ENCODE data around the gene ALKBH7.
"Not testable (repeated sequence)": the region's sequence is repeated elsewhere in the genome, so short reads cannot be mapped to it uniquely, and the experiment has no call there.

The ALKBH7 gene

DNA sequence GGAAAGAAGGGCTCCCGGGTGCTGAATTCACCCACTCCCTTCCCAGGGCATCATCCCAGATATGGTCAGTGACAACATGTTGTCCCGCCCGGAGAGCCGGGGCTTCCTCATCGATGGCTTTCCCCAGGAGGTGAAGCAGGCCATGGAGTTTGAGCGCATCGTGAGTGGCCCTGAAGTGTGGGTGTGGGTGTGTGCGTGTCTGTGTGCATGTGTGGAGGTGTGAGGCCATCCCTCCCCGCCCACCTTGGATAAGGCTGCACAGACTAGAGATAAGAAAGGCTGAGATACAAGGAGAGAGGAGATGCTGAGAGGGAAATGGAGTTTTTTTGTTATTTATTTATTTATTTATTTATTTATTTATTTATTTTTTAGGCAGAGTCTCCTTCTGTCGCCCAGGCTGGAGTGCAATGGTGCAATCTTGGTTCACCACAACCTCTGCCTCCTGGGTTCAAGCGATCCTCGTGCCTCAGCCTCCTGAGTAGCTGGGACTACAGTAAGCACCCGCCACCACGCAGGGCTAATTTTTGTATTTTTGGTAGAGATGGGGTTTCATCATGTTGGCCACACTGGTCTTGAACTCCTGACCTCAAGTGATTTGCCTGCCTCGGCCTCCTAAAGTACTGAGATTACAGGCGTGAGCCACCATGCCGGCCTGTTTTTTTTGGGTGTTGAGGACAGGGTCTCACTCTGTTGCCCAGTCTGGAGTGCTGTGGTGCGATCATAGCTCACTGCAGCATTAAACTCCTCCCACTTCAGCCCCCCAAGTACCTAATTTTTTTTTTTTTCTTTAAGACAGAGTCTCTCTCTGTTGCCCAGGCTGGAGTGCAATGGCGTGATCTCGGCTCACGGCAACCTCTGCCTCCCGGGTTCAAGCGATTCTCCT lies 27.7 kb downstream of the ALKBH7 start:
- DNase-seq (ENCODE audit: low read depth) = not testable (repeated sequence)

DNA sequence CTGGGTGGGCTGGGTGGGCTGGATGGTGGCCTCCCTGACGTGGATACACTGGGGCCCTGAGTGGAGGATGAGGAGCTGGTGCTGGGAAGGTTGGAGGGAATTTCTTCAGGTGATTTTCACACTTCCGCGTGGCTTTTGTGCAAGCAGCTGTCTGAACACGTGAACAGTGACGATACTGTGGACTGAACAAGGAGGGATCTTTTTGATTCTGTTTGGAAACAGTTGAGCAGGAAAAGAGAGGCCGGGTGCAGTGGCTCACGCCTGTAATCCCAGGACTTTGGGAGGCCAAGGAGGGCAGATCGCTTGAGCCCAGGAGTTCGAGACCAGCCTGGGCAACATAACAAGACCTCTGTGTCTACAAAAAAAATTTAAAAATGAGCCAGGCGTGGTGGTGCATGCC lies 29.5 kb downstream of the ALKBH7 start:
- no peak for DNase-seq (ENCODE audit: low read depth)

DNA sequence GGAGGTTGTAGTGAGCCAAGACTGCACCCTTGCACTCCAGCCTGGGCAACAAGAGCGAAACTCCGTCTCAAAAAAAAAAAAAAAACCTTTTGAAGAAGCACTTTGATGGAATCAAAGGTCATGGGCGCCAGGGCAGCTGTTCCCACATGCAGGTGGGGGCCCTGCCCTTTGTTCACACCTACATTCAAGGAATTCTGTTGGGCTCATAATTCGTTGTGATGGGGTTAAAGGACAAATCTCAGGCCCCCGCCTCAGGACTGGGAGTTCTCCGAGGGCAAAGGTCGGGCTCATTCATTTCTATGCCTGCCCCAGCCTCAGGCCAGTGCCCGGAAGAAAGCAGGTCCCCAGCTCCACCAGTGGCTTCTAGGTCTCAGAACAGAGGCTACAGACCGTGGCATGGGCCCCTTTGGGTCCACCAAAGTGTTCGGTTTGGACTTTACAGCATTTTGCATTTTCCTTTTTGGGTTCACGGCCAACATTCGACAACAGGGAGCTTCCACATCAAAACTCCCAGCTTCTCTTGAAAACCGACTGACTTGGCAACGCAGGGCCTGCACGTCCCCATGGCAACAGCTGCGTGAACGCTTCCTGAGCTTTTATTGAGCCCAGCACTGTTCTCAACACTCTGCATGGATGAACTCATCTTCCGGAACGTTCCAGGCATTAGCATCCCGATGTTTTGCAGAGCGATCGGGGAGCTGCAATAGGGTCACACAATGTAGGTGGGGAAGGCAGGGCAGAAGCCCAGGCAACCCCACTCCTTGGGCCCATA lies 30.4 kb downstream of the ALKBH7 start:
- DNase-seq (ENCODE audit: low read depth) = peak; percentile 27

- no peak for DNase-seq (ENCODE audit: low read depth)
Observed at GRCh38 chr19:6406401-6406800, 33.8 kb downstream of the ALKBH7 start.

DNA sequence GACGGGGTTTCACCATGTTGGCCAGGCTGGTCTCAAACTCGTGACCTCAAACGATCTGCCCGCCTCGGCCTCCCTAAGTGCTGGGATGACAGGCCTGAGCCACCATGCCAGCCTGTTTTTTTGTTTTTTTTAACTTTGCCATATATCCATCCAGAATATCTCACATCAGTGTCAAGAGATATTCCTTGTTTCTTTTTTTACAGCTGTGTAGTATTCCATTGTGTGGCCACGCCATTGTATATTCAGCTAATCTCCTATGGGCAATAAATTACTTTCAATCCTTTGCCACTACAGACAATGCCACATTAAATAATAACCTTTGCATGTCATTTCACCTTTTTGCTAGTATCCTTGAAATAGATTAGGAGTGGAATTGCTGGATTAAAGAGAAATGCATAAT lies 36.8 kb downstream of the ALKBH7 start:
- DNase-seq (ENCODE audit: low read depth) = no peak

DNA sequence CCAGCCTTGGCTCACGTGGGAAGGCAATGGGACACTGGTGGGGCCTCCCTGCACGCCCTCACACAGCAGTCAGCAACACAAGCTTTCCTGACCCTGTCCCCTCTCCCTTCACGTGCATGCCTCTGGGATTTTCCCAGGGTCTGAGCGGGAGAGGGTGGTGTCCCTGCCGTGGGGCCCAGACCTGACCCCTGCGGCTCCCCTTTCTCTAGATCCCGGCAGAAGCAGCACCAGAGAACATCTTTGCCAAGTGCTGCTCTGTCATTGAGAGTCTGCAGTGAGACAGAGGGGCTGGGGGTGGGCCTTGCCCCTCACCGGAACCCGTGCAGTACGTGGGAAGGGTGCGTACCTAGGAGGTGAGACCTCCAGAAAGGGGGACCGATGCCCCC lies 39.5 kb downstream of the ALKBH7 start:
- DNase-seq (ENCODE audit: low read depth) = no peak

DNA sequence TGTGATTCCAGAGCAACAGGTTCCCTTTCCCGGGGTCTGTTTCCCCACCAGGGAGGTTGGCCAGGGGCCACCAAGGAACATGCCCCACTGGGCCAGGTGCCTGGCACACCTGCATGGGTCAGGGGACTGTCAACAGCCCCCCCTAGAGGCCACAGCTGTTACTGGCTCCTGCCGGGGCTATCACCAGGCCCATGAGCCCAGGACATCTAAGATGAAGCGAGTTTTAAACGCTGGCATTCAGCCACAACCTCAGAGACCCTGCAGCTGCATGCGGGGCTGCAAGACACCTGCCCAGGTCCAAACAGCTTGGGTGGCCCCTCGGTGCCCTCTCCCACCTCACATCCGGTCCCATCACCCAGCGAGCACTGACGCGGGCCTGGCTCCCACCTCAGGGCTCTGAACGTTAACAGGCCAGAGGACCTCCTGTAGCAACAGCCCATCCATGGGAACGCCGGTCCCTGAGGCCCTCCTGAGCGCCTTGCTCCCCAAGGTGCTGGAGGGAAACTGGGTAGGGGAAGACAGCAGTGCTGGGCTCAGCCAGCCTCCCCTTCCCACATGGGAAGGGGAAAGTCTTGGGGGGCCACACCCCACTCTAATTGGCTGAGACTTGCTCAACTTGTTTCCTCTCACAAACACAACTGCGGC lies 40.0 kb downstream of the ALKBH7 start:
- no peak for DNase-seq (ENCODE audit: low read depth)

DNA sequence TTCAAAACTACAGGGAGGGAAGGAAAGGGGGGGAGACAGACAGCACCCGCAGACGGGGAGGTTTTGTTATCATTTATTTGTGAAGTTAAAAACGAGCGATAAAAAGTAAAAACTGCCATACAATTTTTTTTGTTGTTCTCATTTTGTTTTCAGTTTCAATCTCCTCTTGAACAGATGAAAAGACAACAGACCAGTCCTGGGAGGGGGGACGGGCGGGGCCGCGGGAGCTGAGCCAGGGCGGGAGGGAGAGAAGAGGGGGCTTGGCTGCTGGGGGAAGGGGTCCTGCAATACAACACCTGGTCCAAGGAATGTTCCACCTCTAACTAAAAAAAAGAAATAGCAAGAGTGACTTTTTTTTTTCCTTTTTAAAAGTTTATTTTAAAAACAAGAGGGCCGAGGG lies 40.7 kb downstream of the ALKBH7 start:
- DNase-seq (ENCODE audit: low read depth) = no peak

DNA sequence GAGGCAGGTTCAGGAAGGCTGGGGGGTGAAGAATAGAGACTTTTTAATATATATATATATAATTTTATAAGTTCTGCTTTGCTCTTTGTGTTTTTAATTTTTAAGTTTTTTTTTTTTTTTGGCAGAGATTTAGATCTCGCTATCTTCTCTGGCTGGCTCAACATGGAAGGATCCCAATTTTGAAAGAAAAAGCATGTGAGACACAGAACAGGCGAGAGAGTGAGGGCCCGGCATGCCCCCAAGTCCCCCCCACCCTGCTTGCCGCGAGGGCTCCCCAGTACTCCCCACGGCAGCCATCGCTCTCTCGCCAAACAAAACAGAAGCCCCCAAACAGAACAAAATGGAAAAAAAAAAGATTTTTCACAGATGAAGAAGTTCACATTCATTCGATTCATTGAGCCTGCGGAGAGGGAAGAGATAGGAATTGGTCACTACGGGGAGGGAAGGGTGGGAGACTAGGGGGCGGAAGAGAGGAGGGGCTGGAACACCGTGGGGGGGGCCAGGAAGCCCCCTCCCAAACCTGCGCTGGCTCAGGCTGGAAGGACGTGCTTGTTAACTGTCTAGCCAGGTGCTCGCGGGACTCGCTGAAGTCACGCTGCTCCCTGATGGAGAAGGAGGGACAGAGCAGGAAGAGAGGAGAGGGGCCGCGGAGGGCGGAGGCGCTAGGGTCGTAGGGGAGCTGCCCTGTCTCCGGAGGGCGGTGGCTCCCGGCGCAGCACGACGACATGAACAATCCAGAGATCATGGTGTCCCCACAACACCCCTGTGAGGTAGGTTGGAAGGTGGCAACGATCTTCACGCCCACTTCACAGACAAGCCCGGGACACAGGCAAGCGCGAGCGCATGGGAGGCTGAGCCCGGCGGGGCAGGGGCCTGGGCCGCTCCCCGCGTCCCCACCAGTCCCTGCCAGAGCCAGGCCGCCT lies 41.4 kb downstream of the ALKBH7 start:
- no peak for DNase-seq (ENCODE audit: low read depth)

GRCh38 chr19:6414793-6415590 lies 42.4 kb downstream of the ALKBH7 start:
- DNase-seq (ENCODE audit: low read depth) = no peak

DNA sequence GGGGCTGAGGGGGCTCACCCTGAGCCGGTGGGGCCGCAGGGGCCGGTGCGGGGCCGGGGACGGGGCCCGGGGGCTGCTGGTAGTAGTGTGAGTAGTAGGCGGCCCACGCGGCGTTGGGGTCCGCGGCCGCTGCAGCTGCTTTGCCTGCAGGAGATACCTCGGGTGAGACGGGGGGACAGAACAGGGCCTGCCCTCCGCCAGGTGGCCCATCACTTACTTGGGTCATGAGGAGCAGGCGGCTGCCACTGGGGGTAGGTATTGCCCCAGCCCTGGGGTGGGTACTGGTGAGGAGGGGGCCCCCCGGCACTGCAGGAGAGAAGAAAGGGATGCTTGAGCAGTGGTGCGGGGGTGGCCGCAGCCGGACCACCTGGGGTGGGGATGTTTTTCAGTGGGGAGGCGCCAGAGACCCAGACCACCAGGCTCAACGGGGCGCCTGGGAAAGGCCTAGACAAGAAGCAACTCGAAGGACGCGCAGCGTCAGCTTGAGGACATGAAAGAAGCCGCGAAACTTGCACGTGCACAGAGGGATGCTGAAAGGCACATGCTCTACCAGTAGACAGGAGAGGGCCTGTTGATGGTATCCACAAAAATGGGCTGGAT lies 43.1 kb downstream of the ALKBH7 start:
- DNase-seq (ENCODE audit: low read depth) = no peak

GRCh38 chr19:6416658-6417405 lies 44.2 kb downstream of the ALKBH7 start:
- DNase-seq (ENCODE audit: low read depth) = no peak

DNA sequence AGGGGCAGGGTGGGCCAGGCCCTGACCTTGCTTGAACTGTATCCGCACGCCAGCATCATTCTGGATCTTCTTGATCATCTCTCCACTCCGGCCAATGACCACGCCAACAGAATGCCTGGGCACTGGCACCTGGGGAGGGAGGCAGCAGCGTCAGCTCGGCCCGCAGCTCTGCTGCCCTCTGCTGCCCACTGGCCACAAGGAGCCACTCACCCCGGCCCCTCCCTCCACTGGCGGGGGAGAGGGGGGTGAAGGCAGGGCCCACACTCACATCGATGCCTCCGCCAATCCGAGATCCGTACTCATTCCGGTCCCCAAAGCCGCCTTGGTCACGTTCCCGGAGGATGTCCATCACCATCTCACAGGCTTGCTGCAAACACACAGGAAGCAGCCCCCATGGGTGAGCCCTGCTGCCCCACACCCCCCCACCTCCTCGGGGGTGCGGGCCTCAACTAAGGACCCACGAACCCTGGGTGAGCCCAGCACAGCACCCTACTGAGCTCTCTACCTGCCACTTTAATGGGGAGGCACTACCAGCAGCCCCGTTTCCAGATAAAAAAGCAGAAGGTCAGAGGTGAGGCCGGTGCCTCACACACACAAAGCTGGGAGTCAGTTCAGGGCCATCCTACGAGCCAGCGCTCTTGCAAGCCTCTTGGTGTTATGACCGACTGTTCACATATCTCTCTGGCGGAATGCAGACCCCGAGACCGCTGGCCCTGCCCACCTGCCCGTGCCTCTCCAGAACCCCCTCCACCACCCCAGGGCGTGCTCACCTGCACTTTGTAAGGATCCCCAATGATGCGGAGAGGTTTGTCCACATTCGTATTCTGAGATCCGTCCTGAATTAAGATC lies 45.3 kb downstream of the ALKBH7 start:
- no peak for DNase-seq (ENCODE audit: low read depth)

DNA sequence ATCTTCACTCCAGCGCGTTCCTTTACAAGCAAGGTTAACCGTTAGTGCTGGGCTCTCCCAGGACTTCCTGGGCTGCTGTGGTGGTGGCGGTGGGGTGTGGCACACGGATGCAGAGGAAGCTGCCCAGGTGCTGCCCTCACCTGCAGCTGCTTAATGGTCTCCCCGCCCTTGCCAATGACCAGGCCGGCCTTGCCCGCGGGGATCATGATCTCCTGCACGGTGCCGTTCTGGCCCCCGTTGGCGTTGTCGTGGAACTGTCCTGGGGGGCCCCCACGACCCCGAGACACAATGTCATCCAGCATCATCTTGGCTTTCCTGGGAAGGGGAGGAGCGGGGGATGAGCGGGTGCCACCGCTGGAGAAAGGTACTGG lies 46.0 kb downstream of the ALKBH7 start:
- DNase-seq (ENCODE audit: low read depth) = no peak

- DNase-seq (ENCODE audit: low read depth) = no peak
Observed at GRCh38 chr19:6421075-6422014, 48.8 kb downstream of the ALKBH7 start.

DNA sequence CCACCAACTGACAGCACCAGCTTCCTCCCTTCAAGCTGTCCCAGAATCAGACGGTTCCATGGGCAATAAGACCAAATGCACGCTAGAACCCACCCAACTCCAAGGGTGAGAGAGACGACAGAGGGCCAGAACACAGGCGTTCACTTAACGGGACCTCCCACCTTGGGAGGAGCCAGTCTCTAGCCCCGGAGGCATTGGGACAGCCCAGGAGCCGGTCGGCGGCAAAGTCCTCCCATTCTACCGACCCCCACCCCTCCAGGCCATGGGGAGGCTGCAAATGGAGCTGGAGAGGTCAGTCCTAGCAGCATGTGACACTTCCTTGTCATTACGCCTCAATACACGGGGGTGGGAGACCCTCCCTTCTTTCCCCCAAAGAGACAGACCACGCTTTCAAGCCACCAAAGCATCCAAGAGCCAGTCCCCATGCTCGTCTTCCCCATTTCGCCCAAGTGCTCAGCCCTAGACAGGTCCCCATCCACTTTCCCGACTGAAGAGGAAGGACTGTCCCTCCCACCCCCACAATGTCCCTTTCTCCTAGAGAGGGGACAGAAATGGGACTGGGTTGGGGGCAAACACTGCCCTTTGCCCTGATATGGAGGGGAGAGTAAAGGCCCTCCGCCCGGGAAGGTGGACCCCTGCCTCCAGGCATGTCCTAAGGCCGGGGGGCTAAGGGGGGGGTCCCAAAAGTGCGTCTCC lies 51.1 kb downstream of the ALKBH7 start:
- peak; percentile 20 for DNase-seq (ENCODE audit: low read depth)
